Fibroblast of lung (primary cell): Measurements from ENCODE around the gene PIWIL4.

Experiments used
- CTCF ChIP-seq, 2 donors: IDR thresholded peaks in 1 of 2; conservative IDR thresholded peaks in 1 of 2; 1 replicate in 1 of 2; 2 replicates in 1 of 2; pipeline ENCODE4 v1.5.1; 2011 to 2012; ENCODE audit warnings: low read length in 2 of 2, control low read depth in 1 of 2, inconsistent platforms in 1 of 2, low read depth in 1 of 2, mild to moderate bottlenecking in 1 of 2
- EZH2 ChIP-seq: IDR thresholded peaks from 2 replicates; pipeline ENCODE4 v1.5.1; 2012; ENCODE audit warnings: low read length, control low read depth, mild to moderate bottlenecking; ENCODE audit errors: missing control alignments

GRCh38 chr11:94536386-94536785 lies 30.8 kb upstream of the PIWIL4 start:
- TF ChIP-seq CTCF (conservative IDR thresholded peaks at IDR 0.05 in 1 of 2, IDR thresholded peaks at IDR 0.05 in 1 of 2; ENCODE audit: low read depth in 1 of 2, low read length in 2 of 2) (no peak), EZH2 (no peak)
